HG03095 (cell line): ENCODE results near the gene ARID4B.
"Not testable (repeated sequence)": the region's sequence is repeated elsewhere in the genome, so short reads cannot be mapped to it uniquely, and the experiment has no call there.

Source experiments
- ATAC-seq: cut with Tn5 transposase; IDR thresholded peaks from one replicate; pipeline ENCODE4 v1.9.1; 2021; ENCODE audit warnings: moderate library complexity; ENCODE audit not compliant: unreplicated experiment

The ARID4B gene, protein sequence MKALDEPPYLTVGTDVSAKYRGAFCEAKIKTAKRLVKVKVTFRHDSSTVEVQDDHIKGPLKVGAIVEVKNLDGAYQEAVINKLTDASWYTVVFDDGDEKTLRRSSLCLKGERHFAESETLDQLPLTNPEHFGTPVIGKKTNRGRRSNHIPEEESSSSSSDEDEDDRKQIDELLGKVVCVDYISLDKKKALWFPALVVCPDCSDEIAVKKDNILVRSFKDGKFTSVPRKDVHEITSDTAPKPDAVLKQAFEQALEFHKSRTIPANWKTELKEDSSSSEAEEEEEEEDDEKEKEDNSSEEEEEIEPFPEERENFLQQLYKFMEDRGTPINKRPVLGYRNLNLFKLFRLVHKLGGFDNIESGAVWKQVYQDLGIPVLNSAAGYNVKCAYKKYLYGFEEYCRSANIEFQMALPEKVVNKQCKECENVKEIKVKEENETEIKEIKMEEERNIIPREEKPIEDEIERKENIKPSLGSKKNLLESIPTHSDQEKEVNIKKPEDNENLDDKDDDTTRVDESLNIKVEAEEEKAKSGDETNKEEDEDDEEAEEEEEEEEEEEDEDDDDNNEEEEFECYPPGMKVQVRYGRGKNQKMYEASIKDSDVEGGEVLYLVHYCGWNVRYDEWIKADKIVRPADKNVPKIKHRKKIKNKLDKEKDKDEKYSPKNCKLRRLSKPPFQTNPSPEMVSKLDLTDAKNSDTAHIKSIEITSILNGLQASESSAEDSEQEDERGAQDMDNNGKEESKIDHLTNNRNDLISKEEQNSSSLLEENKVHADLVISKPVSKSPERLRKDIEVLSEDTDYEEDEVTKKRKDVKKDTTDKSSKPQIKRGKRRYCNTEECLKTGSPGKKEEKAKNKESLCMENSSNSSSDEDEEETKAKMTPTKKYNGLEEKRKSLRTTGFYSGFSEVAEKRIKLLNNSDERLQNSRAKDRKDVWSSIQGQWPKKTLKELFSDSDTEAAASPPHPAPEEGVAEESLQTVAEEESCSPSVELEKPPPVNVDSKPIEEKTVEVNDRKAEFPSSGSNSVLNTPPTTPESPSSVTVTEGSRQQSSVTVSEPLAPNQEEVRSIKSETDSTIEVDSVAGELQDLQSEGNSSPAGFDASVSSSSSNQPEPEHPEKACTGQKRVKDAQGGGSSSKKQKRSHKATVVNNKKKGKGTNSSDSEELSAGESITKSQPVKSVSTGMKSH (N-terminal part only)

GRCh38 chr1:235327559-235328270, at the start of gene ARID4B:
Gene ARID4B (minus strand): TSS chr1:235328179. CDS start chr1:235326919, 1,260 bp downstream.
- ATAC-seq, result no peak

- no peak for ATAC-seq
Observed at GRCh38 chr1:235375919-235376605, 48.1 kb upstream of the ARID4B start.

DNA sequence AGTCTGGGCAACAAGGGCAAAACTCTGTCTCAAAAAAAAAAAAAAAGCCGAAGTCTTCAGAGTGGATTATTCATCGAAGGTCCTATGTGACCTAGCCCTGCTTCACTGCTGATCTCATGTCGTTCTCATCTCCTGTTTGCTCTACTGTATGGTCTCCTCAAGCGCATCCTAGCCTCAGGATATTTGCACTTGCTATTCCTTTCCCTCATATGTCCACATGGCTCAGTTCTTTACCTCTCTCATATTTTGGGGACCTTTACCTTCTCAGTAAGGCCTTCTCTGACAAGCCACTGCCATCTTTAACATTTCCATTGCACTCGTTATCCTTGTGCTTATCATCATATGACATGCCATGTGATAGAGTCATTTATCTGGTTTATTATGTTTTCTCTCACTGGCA, 41.8 kb upstream of the ARID4B start:
- ATAC-seq, result no peak

DNA sequence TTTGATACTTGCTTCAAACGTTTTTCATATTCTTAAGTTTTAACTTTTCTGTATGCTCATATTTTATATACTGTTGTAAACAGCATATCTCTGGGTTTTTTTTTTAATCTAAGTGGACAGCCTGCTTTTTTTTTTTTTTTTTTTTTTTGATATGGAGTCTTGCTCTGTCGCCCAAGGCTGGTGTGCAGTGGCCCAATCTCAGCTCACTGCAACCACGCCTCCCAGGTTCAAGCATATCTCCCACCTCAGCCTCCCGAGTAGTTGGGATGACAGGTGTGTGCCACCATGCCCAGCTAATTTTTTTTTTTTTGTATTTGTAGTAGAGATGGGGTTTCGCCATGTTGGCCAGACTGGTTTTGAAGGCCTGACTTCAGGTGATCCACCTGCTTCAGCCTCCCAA, 40.4 kb upstream of the ARID4B start:
- no peak for ATAC-seq

DNA sequence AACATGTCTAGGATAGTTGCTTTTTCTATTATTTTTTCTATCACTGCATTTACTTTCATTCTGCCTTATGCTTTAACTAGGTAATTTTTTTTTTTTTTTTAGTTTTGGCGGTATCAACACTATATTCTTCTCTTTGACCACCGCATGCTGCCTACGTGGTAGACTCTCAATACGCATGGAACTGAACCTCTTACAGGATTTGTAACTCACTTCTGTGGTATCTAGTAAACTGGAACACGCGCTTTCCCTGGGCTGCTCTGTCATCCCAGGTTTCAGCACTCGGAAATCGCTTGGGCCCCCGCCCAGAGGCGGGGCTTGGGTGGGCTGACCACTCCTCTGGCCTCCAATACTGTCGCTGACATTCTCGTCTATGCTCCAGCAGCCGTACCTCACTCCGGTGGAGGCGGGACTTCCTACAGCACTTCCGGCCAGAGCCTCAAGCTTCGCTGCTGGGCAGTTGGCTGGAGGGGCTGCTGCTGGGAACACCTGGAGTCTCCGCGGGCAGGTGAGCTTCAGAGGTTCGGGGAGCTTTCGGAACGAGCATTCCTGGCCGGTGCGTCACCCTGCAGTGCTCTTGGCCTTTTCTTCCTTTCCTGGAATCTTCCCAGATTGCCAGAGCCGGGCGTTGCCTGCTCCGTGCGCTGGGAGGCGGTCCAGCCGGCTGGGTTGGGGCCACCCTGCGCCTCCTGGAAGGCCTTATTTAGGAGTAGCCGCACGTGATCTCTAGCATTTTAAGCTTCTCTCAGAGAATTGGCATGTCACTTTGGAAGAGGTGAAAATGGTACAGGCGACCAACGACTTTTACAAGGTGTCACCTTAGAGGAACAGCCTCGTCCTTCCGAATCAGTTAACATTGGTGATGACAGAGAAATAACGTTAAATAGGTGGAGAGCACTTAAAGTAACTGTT, 39.3 kb upstream of the ARID4B start, which contains the start of gene TBCE:
Gene TBCE (plus strand): TSS at position 428 of the 909 bp plus-strand sequence. CDS start 12,623 bp downstream, outside the sequence.
- ATAC-seq, result peak; percentile 100

DNA sequence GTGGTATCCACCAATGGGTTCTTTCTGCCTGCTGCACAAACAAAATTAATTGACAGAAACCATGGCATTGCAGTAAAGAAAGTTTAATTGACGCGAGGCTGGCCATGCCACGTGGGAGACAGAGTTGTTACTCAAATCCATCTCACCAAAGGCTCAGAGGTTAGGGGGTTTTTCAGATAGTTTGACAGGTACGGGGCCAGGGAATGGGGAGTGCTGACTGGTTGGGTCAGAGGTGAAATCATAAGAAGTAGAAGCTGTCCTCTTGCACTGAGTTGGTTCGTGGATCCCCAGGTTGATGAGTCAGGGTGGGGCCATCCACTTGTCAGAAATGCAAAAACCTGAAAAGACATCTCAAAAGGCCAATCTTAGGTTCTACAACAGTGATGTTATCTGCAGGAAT, 38.3 kb upstream of the ARID4B start:
- ATAC-seq, result no peak

DNA sequence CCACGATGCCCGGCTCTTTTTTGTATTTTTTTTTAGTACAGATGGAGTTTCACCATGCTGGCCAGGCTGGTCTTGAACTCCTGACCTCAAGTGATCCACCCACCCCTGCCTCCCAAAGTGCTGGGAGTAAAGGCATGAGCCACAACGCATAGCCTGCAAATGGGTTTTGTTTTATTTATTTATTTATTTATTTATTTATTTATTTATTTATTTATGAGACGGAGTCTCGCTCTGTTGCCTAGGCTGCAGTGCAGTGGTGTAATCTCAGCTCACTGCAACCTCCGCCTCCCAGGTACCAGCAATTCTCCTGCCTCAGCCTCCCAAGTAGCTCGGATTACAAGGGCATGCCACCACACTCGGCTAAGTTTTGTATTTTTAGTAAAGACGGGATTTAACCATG, 36.2 kb upstream of the ARID4B start:
- ATAC-seq, result not testable (repeated sequence)

GRCh38 chr1:235358899-235359298, 30.9 kb upstream of the ARID4B start:
- no peak for ATAC-seq

GRCh38 chr1:235357485-235358373, 29.8 kb upstream of the ARID4B start:
- ATAC-seq, result no peak

DNA sequence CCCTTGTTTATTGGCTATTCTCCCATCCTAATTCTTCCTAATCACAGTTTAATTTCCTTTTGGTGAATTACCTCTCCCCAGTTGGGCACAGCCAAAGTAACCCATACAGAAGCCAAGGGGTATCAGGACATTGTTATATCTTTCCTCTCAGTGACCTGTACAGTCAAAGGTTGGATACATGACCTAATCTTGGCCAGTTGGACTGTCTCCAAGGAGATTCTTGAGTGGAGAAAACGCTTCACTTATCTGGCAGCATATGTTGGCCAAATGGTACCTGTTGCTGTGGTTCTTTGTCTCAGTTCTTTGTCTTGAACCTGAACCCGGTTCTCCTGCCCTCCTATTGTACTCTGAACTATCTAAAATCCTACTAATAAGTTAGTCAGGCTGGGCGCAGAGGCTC, 23.9 kb upstream of the ARID4B start:
- ATAC-seq, result no peak

- ATAC-seq, result no peak
Observed at GRCh38 chr1:235351441-235351840, 23.5 kb upstream of the ARID4B start.

GRCh38 chr1:235343726-235344125, 15.7 kb upstream of the ARID4B start:
- no peak for ATAC-seq

DNA sequence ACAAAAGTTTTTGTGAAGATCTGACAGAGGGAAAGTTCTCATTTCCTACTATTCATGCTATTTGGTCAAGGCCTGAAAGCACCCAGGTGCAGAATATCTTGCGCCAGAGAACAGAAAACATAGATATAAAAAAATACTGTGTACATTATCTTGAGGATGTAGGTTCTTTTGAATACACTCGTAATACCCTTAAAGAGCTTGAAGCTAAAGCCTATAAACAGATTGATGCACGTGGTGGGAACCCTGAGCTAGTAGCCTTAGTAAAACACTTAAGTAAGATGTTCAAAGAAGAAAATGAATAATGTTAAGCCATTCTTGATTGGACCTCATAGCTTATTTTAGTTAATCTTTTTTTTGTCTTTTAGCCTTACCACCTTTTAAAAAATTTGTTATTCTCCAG, 14.5 kb upstream of the ARID4B start:
- no peak for ATAC-seq

- ATAC-seq, result no peak
Observed at GRCh38 chr1:235342039-235342438, 14.1 kb upstream of the ARID4B start.

GRCh38 chr1:235341334-235341733, 13.4 kb upstream of the ARID4B start:
- no peak for ATAC-seq

- ATAC-seq, result no peak
Observed at GRCh38 chr1:235339746-235340145, 11.8 kb upstream of the ARID4B start.

DNA sequence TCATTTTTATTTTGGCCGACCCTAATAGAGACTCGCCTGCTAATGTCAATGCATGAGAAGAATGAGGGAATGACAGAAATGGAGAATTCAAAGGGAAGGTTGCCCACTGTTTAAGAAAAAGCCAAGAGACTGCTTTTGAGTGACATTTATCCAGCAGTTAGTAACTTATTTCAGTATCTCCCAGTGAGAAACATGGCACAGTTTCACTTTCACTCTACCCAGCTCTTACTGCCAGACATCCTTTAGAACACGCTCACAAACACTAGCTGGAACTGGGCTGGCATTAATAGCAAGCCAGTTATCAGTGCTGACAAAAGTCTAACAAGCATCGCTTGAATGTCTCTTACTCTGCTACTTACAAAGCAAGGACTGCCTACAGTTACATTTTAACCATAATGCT, 8.9 kb upstream of the ARID4B start:
- ATAC-seq, result no peak

DNA sequence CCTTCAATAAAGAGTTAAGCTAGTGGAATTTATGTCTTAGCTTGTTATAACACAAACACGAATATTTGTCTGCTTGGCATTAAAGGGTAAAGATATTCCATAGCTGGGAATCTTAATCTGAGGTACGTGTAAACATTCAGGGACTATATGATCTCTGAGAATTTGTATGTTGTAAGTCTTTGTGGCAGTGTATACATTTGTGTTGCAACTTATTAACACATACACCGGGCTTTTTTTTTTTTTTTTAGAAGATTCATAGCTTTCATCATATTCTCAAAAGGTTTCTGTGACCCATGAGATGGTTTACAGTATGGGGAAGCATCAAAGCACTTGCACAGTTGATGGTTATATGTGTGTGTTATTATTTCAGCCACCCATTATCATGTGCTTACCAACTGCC, 3.4 kb upstream of the ARID4B start:
- ATAC-seq, result no peak
